ENCODE results near the gene PACSIN3. TPM values are rescaled to one million over a fixed set of nuclear protein-coding genes. Genes with fewer than 3 reads are reported as not detected.
A peak's percentile ranks its signal among the peaks of the same experiment; 100 is the strongest.

PACSIN3 gene
- total and polyA plus RNA-seq, 2 of the 13 experiments (the other 11 are each of a cell fraction or from before 2014, with no cell fraction given) = 47.9 to 93.3 TPM

- 0 out of 2 replicates have a peak, but pooled peaks have one; percentile 23 for TF ChIP-seq ZNF609 (CRISPR knock-in tag; IDR thresholded peaks at IDR 0.05; ENCODE audit: borderline replicate concordance)
- no peak for TF ChIP-seq ZNF280B (CRISPR knock-in tag; IDR thresholded peaks at IDR 0.05; ENCODE audit: borderline replicate concordance)
- TF ChIP-seq, protein P1, sequence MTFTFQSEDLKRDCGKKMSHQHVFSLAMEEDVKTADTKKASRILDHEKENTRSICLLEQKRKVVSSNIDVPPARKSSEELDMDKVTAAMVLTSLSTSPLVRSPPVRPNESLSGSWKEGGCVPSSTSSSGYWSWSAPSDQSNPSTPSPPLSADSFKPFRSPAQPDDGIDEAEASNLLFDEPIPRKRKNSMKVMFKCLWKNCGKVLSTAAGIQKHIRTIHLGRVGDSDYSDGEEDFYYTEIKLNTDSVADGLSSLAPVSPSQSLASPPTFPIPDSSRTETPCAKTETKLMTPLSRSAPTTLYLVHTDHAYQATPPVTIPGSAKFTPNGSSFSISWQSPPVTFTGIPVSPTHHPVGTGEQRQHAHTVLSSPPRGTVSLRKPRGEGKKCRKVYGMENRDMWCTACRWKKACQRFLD (CRISPR knock-in tag; IDR thresholded peaks at IDR 0.05; ENCODE audit: borderline replicate concordance) = no peak
- TF ChIP-seq EZH2 (conservative IDR thresholded peaks at IDR 0.05; ENCODE audit: low read depth, low read length) = no peak
- no peak for TF ChIP-seq MED8 (CRISPR knock-in tag; IDR thresholded peaks at IDR 0.05; ENCODE audit: insufficient replicate concordance)
- TF ChIP-seq ZKSCAN1 (IDR thresholded peaks at IDR 0.05; ENCODE audit: low read length) = no peak
- TF ChIP-seq SOX6 (IDR thresholded peaks at IDR 0.05) = no peak
- no peak; the same call in 1 of the 2 replicates for TF ChIP-seq SOX6 (CRISPR knock-in tag; IDR thresholded peaks at IDR 0.05)
- TF ChIP-seq REST (IDR thresholded peaks at IDR 0.05; ENCODE audit: borderline replicate concordance in 1 of 2, low read depth in 1 of 2, low read length in 2 of 2) = peak in 1 of 2 experiments; percentile 52; a peak in 1 of 4 replicates
- no peak for TF ChIP-seq CC2D1A (CRISPR knock-in tag; IDR thresholded peaks at IDR 0.05)
- TF ChIP-seq, protein P2, sequence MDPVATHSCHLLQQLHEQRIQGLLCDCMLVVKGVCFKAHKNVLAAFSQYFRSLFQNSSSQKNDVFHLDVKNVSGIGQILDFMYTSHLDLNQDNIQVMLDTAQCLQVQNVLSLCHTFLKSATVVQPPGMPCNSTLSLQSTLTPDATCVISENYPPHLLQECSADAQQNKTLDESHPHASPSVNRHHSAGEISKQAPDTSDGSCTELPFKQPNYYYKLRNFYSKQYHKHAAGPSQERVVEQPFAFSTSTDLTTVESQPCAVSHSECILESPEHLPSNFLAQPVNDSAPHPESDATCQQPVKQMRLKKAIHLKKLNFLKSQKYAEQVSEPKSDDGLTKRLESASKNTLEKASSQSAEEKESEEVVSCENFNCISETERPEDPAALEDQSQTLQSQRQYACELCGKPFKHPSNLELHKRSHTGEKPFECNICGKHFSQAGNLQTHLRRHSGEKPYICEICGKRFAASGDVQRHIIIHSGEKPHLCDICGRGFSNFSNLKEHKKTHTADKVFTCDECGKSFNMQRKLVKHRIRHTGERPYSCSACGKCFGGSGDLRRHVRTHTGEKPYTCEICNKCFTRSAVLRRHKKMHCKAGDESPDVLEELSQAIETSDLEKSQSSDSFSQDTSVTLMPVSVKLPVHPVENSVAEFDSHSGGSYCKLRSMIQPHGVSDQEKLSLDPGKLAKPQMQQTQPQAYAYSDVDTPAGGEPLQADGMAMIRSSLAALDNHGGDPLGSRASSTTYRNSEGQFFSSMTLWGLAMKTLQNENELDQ (CRISPR knock-in tag; IDR thresholded peaks at IDR 0.05; ENCODE audit: borderline replicate concordance) = no peak
- TF ChIP-seq RAD21 (CRISPR knock-in tag; IDR thresholded peaks at IDR 0.05) = no peak
- TF ChIP-seq, protein P3, sequence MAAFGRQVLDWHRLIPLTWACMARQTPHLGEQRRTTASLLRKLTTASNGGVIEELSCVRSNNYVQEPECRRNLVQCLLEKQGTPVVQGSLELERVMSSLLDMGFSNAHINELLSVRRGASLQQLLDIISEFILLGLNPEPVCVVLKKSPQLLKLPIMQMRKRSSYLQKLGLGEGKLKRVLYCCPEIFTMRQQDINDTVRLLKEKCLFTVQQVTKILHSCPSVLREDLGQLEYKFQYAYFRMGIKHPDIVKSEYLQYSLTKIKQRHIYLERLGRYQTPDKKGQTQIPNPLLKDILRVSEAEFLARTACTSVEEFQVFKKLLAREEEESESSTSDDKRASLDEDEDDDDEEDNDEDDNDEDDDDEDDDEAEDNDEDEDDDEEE (CRISPR knock-in tag; IDR thresholded peaks at IDR 0.05) = no peak
Observed at GRCh38 chr11:47216121-47216798, 30.0 kb upstream of the PACSIN3 start (continued).
